ENCODE data around the gene PLCH1.

PLCH1 gene

GRCh38 chr3:155388417-155388816 is 356.5 kb downstream of the PLCH1 start:
- DNase-seq (peak; percentile 37), ATAC-seq (ENCODE audit: insufficient read depth, low read depth) (peak; percentile 78)
- H3K9me3 ChIP-seq (ENCODE audit: insufficient read depth, low read length, severe bottlenecking), result no peaks in the 10 kb centered on the region
- no peak overlapping the region for H3K4me2 ChIP-seq (ENCODE audit: insufficient read depth, low read length)
- H3K27me3 ChIP-seq (ENCODE audit: insufficient read depth, low read length, poor library complexity), result no peaks in the 10 kb centered on the region
- H3K27ac ChIP-seq (ENCODE audit: low read length), result peak overlapping the region; percentile 26; the same call in 1 of the 2 replicates
- peaks cover 13% of the 10 kb centered on the region for H3K4me1 ChIP-seq (ENCODE audit: insufficient read depth, low read length)
- H3K4me3 ChIP-seq (ENCODE audit: low read depth in 1 of 2, low read length in 2 of 2), result no peak overlapping the region
- H3K36me3 ChIP-seq (ENCODE audit: insufficient read depth, low read length), result no peaks in the 10 kb centered on the region
- TF ChIP-seq, protein P1, sequence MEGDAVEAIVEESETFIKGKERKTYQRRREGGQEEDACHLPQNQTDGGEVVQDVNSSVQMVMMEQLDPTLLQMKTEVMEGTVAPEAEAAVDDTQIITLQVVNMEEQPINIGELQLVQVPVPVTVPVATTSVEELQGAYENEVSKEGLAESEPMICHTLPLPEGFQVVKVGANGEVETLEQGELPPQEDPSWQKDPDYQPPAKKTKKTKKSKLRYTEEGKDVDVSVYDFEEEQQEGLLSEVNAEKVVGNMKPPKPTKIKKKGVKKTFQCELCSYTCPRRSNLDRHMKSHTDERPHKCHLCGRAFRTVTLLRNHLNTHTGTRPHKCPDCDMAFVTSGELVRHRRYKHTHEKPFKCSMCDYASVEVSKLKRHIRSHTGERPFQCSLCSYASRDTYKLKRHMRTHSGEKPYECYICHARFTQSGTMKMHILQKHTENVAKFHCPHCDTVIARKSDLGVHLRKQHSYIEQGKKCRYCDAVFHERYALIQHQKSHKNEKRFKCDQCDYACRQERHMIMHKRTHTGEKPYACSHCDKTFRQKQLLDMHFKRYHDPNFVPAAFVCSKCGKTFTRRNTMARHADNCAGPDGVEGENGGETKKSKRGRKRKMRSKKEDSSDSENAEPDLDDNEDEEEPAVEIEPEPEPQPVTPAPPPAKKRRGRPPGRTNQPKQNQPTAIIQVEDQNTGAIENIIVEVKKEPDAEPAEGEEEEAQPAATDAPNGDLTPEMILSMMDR (IDR thresholded peaks at IDR 0.05; ENCODE audit: borderline replicate concordance, extremely low read depth, low read length, poor library complexity, severe bottlenecking), result no peak
- no peak for TF ChIP-seq EZH2 (IDR thresholded peaks at IDR 0.05; ENCODE audit: borderline replicate concordance, low read depth, low read length, severe bottlenecking)
- no peaks in the 10 kb centered on the region for H4K20me1 ChIP-seq (ENCODE audit: insufficient read depth, low read length)
- H3K79me2 ChIP-seq (ENCODE audit: insufficient read depth, low read length), result no peaks in the 10 kb centered on the region
- H3K9ac ChIP-seq (ENCODE audit: low read depth, low read length), result no peak overlapping the region
- peak overlapping the region; percentile 48 for H2AFZ ChIP-seq (ENCODE audit: low read depth, low read length)

DNA sequence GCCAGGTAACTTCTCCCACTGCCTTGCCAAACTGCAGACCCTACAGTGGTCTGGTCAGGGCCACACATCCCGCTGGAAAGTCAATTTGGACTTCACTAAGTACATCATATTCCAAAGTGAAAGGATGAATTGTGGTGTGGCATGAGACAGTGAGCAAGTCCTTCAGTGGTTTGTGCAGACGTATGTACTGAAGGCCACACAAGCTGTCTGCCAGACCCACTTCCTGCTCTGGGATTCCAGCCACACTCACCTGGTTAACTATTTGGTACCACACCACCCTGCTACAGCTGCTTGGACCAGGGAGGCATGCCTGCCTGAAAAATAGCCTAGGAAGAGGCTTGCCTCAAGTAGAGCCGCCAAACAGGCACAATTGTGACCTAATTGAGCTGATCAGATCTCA is 357.3 kb downstream of the PLCH1 start:
- ATAC-seq (ENCODE audit: insufficient read depth, low read depth), result 0 out of 3 replicates have a peak, but pooled peaks have one; percentile 34
- Histone ChIP-seq H3K4me2 (ENCODE audit: insufficient read depth, low read length) (no peak overlapping the region), H3K4me3 (ENCODE audit: low read depth in 1 of 2, low read length in 2 of 2) (no peak overlapping the region), H4K20me1 (ENCODE audit: insufficient read depth, low read length) (no peaks in the 10 kb centered on the region), H3K27ac (ENCODE audit: low read length) (no peak overlapping the region), H2AFZ (ENCODE audit: low read depth, low read length) (no peak overlapping the region), H3K79me2 (ENCODE audit: insufficient read depth, low read length) (no peaks in the 10 kb centered on the region), H3K9me3 (ENCODE audit: insufficient read depth, low read length, severe bottlenecking) (no peaks in the 10 kb centered on the region), H3K4me1 (ENCODE audit: insufficient read depth, low read length) (peaks cover 13% of the 10 kb centered on the region), H3K9ac (ENCODE audit: low read depth, low read length) (no peak overlapping the region), H3K27me3 (ENCODE audit: insufficient read depth, low read length, poor library complexity) (no peaks in the 10 kb centered on the region), H3K36me3 (ENCODE audit: insufficient read depth, low read length) (no peaks in the 10 kb centered on the region)
- no peak for TF ChIP-seq EZH2 (IDR thresholded peaks at IDR 0.05; ENCODE audit: borderline replicate concordance, low read depth, low read length, severe bottlenecking)
- TF ChIP-seq, protein P1 (IDR thresholded peaks at IDR 0.05; ENCODE audit: borderline replicate concordance, extremely low read depth, low read length, poor library complexity, severe bottlenecking), result no peak
- no peak for DNase-seq

- Histone ChIP-seq H3K79me2 (ENCODE audit: insufficient read depth, low read length) (no peaks in the 10 kb centered on the region), H3K4me3 (ENCODE audit: low read depth in 1 of 2, low read length in 2 of 2) (no peak overlapping the region), H3K27me3 (ENCODE audit: insufficient read depth, low read length, poor library complexity) (no peaks in the 10 kb centered on the region), H3K4me2 (ENCODE audit: insufficient read depth, low read length) (no peak overlapping the region), H3K27ac (ENCODE audit: low read length) (no peak overlapping the region), H3K9me3 (ENCODE audit: insufficient read depth, low read length, severe bottlenecking) (no peaks in the 10 kb centered on the region), H3K36me3 (ENCODE audit: insufficient read depth, low read length) (no peaks in the 10 kb centered on the region), H4K20me1 (ENCODE audit: insufficient read depth, low read length) (no peaks in the 10 kb centered on the region), H3K4me1 (ENCODE audit: insufficient read depth, low read length) (peaks cover 13% of the 10 kb centered on the region), H2AFZ (ENCODE audit: low read depth, low read length) (no peak overlapping the region), H3K9ac (ENCODE audit: low read depth, low read length) (no peak overlapping the region)
- no peak for ATAC-seq (ENCODE audit: insufficient read depth, low read depth)
- no peak for DNase-seq
- TF ChIP-seq EZH2 (IDR thresholded peaks at IDR 0.05; ENCODE audit: borderline replicate concordance, low read depth, low read length, severe bottlenecking), result no peak
- TF ChIP-seq, protein P1 (IDR thresholded peaks at IDR 0.05; ENCODE audit: borderline replicate concordance, extremely low read depth, low read length, poor library complexity, severe bottlenecking), result no peak
Observed at GRCh38 chr3:155386919-155387318, 358.0 kb downstream of the PLCH1 start.

All from DND-41 (cell line).